Natural killer cell treated with Interleukin-12 subunit alpha and Interleukin-12 subunit beta and Interleukin-15 and Interleukin-18, amount 100 ng/mL, for 72 hours (primary cell): Measurements from ENCODE around the gene LGI4. TPM values are rescaled to one million over a fixed set of nuclear protein-coding genes. Genes with fewer than 3 reads are reported as not detected.

Experiments used
- ATAC-seq, 2 donors: fragments of 150-1000 bp; cut with Tn5 transposase in 1 of 2; sonication (Bioruptor Pico), chemical (Tn5 transposase) in 1 of 2; 2 replicates each; pipeline ENCODE4 v1.10.0; 2021
- DNase-seq: peaks from one replicate; pipeline ENCODE4 v3.0.0; 2022; ENCODE audit warnings: low spot score
- H3K27ac Mint-ChIP-seq, 2 donors: 1 replicate in 1 of 2; 2 replicates in 1 of 2; pipeline ENCODE4 v1.8.0; 2022; ENCODE audit warnings: mixed read lengths in 2 of 2, mild to moderate bottlenecking in 1 of 2, moderate library complexity in 1 of 2
- H3K27me3 Mint-ChIP-seq, 2 donors: 1 replicate in 1 of 2; 2 replicates in 1 of 2; pipeline ENCODE4 v1.8.0; 2022; ENCODE audit warnings: mixed read lengths in 2 of 2
- H3K36me3 Mint-ChIP-seq: one replicate; pipeline ENCODE4 v1.8.0; 2022; ENCODE audit warnings: mixed read lengths
- H3K4me1 Mint-ChIP-seq, 2 donors: 1 replicate in 1 of 2; 2 replicates in 1 of 2; pipeline ENCODE4 v1.8.0; 2022; ENCODE audit warnings: low read depth in 2 of 2, mixed read lengths in 2 of 2, mild to moderate bottlenecking in 1 of 2
- H3K4me3 Mint-ChIP-seq: one replicate; pipeline ENCODE4 v1.8.0; 2022; ENCODE audit warnings: mixed read lengths
- H3K9me3 Mint-ChIP-seq: 2 replicates; pipeline ENCODE4 v1.8.0; 2022; ENCODE audit warnings: mixed read lengths
- total RNA-seq, 2 donors: library from RNA; stranded (reverse); gene quantifications; one replicate each; pipeline ENCODE4 v1.2.3, GENCODE V29; 2022

Gene LGI4
- total RNA-seq, 2 donors from 2014 or later = not detected

- DNase-seq (peak; percentile 77), ATAC-seq (peak; percentile 24 to 28)
- H3K36me3 Mint-ChIP-seq = no peaks in the 10 kb centered on the region
- no peaks in the 10 kb centered on the region for H3K9me3 Mint-ChIP-seq
- H3K27ac Mint-ChIP-seq = no peak overlapping the region
- H3K27me3 Mint-ChIP-seq = peaks cover 10 to 18% of the 10 kb centered on the region in 2 donors
- peaks cover 20 to 25% of the 10 kb centered on the region in 2 donors for H3K4me1 Mint-ChIP-seq
- peak overlapping the region; percentile 51 for H3K4me3 Mint-ChIP-seq
Observed at GRCh38 chr19:35142606-35143230, 7.9 kb upstream of the LGI4 start.

DNA sequence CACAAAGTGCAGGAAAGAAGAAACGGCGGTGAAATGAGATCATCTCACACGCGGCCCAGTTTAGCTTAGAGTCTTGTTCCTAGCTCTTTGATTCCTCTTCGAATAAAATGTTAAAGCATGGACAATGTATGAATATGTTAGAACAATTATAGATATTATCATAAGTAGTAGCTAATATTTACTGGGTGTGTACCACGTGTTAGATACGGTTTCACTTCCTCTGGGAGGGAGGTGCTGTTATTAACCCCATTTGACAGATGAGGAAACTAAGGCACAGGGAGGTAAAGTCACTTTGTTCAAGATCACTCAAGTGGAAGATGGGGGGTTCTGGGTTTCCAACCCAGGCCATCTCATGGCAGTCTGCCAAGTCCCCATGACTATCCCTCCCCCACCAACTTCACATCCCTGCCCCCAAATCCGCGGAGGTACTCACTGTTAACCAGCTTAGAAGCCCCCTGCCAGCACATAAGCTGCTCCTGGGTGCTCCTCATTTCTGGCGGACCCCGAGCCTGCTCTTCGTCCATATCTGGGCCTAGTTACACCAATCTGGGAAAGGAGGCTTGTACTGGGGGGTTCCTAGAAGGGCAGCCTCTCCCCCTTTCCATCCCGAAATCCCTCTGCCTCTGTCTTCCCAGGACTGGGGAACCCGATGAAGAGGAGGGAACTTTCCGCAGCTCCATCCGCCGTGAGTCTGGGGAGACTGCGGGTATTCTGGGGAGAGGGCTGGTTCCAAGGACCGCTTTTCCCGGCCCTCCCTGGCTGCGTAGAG is 7.2 kb upstream of the LGI4 start:
- Mint-ChIP-seq H3K4me3 (peak overlapping the region; percentile 75), H3K4me1 (peaks cover 20 to 30% of the 10 kb centered on the region in 2 donors), H3K27me3 (peaks cover 10 to 18% of the 10 kb centered on the region in 2 donors), H3K27ac (no peak overlapping the region), H3K9me3 (no peaks in the 10 kb centered on the region), H3K36me3 (no peaks in the 10 kb centered on the region)
- no peak for ATAC-seq
- DNase-seq = no peak

- ATAC-seq (peak; percentile 94 to 97), DNase-seq (peak; percentile 92)
- peaks cover 10 to 18% of the 10 kb centered on the region in 2 donors for H3K27me3 Mint-ChIP-seq
- no peak overlapping the region for H3K27ac Mint-ChIP-seq
- no peaks in the 10 kb centered on the region for H3K36me3 Mint-ChIP-seq
- no peaks in the 10 kb centered on the region for H3K9me3 Mint-ChIP-seq
- H3K4me1 Mint-ChIP-seq = peaks cover 20 to 30% of the 10 kb centered on the region in 2 donors
- peak overlapping the region; percentile 75 for H3K4me3 Mint-ChIP-seq
Observed at GRCh38 chr19:35140962-35141836, 6.3 kb upstream of the LGI4 start.

GRCh38 chr19:35140207-35140961 is 5.5 kb upstream of the LGI4 start:
- DNase-seq (no peak), ATAC-seq (no peak)
- Mint-ChIP-seq H3K27me3 (peaks cover 10 to 18% of the 10 kb centered on the region in 2 donors), H3K4me3 (peak overlapping the region; percentile 75), H3K9me3 (no peaks in the 10 kb centered on the region), H3K36me3 (no peaks in the 10 kb centered on the region), H3K4me1 (peaks cover 20 to 30% of the 10 kb centered on the region in 2 donors), H3K27ac (no peak overlapping the region)

DNA sequence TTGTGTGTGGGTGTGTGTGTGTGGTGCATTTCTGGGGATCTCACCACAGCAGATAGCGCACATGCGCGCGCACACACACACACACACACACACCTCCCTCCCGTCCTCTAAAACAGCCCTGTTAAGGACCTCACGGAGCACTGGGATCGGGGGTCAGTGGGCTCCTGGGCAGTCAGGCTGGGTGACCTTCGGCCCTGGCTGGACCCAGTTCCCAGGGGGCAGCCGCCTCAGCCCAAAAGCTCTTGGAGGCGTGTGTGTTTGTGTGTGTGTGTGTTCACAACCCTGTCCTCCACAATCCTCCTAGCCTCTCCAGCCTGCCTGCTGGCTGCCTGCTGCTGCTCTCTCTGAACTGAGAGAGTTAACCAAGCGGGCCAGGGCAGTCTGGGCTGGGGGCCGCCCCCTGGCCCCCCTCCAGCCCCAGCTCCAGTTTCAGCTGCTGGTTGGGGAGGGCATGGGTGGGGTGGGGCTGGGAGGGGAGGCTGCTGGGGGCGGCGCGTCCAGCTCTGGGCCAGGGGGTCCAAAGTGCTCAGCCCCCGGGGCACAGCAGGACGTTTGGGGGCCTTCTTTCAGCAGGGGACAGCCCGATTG is 3.5 kb upstream of the LGI4 start, which contains the start of gene FXYD1:
FXYD1 (plus strand) TSS at position 520 of the 588 bp plus-strand sequence. CDS start 1,256 bp downstream, outside the sequence.
- no peak for ATAC-seq
- H3K36me3 Mint-ChIP-seq = no peaks in the 10 kb centered on the region
- no peak within 1 kb of the TSS for H3K27ac Mint-ChIP-seq
- DNase-seq = no peak
- H3K9me3 Mint-ChIP-seq = no peaks in the 10 kb centered on the region
- H3K4me1 Mint-ChIP-seq = peaks cover 14 to 22% of the 10 kb centered on the region in 2 donors
- H3K4me3 Mint-ChIP-seq = no peak within 1 kb of the TSS
- H3K27me3 Mint-ChIP-seq = peaks cover 6 to 10% of the 10 kb centered on the region in 2 donors

GRCh38 chr19:35136977-35137702 is 2.3 kb upstream of the LGI4 start:
- Mint-ChIP-seq H3K27me3 (peaks cover 6 to 10% of the 10 kb centered on the region in 2 donors), H3K4me3 (no peak overlapping the region), H3K27ac (no peak overlapping the region), H3K9me3 (peaks cover 6% of the 10 kb centered on the region), H3K4me1 (peaks cover 14 to 26% of the 10 kb centered on the region in 2 donors), H3K36me3 (no peaks in the 10 kb centered on the region)
- no peak for ATAC-seq
- DNase-seq = no peak

DNA sequence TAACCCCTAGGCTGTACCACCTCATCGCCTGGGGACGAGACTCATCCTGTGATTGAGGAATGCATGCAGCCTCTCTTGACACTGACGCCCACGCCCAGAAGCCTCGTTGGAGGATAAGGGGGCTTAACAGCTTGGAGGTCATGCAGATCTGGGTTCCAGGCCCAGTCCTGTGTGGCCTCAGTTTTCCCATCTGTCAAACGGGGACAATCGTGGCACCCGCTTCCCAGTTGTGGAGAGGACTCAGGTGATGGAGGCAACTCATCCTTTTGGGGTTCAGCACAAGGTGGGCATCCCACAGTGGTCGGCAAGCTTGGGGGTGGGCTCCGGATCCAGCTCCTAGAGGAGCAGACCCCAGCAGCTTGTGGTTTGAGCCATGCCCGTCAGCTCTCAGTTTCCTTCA is 1.4 kb upstream of the LGI4 start:
- Mint-ChIP-seq H3K4me1 (peaks cover 9 to 18% of the 10 kb centered on the region in 2 donors), H3K4me3 (no peak overlapping the region), H3K27me3 (peaks cover 6 to 9% of the 10 kb centered on the region in 2 donors), H3K9me3 (peaks cover 6% of the 10 kb centered on the region), H3K27ac (no peak overlapping the region), H3K36me3 (no peaks in the 10 kb centered on the region)
- ATAC-seq (no peak), DNase-seq (no peak)

GRCh38 chr19:35135389-35135909 is 590 bp upstream of the LGI4 start:
- Mint-ChIP-seq H3K4me1 (peaks cover 1 to 12% of the 10 kb centered on the region in 2 donors), H3K4me3 (no peak overlapping the region), H3K9me3 (peaks cover 6% of the 10 kb centered on the region), H3K36me3 (no peaks in the 10 kb centered on the region), H3K27me3 (peaks cover under 1 to 1% of the 10 kb centered on the region in 2 donors), H3K27ac (no peak overlapping the region)
- peak; percentile 74 to 76 for ATAC-seq
- DNase-seq = no peak

DNA sequence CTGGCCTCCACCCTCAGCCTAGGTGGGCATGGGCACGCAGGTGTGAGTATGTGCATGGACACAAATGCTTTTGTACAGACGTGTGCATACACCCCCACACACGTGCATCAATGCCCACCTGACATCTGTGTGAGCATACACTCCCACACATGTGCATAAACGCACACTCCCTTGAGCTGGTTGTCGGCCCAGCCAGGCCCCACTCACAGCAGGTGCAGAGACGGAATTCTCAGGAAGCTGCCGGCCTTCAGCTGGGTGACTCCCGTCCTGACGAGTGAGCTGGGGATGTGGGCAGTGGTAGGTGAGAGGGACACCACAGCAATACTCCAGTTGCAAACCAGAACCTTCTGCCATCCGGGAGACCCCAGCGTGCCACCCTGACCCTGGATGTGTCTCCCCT is 1.0 kb downstream of the LGI4 start:
- DNase-seq (no peak), ATAC-seq (no peak)
- H3K36me3 Mint-ChIP-seq = no peaks in the 10 kb centered on the region
- H3K27me3 Mint-ChIP-seq = no peaks in the 10 kb centered on the region
- H3K4me3 Mint-ChIP-seq = no peak overlapping the region
- H3K4me1 Mint-ChIP-seq = peaks cover 0 to 11% of the 10 kb centered on the region in 2 donors
- H3K27ac Mint-ChIP-seq = no peak overlapping the region
- peaks cover 6% of the 10 kb centered on the region for H3K9me3 Mint-ChIP-seq

DNA sequence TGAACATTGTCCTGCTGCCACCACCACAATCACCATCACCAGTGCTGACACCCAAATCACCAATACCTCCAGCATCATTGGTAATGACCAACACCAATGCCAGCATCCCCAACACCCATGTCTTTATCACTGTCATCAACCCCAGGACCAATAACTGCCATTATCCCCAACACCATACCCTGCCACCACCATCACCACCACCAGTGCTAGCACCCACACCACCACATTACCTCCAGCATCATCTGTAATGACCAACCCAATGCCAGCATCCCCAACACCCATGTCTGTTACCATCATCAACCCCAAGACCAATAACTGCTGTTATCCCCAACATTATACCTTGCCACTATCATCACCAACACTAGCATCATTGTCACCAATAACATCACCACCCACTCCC is 2.6 kb downstream of the LGI4 start:
- peaks cover 6% of the 10 kb centered on the region for H3K9me3 Mint-ChIP-seq
- no peak for DNase-seq
- H3K27me3 Mint-ChIP-seq = no peaks in the 10 kb centered on the region
- H3K27ac Mint-ChIP-seq = no peak overlapping the region
- H3K36me3 Mint-ChIP-seq = no peaks in the 10 kb centered on the region
- no peak for ATAC-seq
- H3K4me3 Mint-ChIP-seq = no peak overlapping the region
- H3K4me1 Mint-ChIP-seq = peaks cover 0 to 9% of the 10 kb centered on the region in 2 donors

DNA sequence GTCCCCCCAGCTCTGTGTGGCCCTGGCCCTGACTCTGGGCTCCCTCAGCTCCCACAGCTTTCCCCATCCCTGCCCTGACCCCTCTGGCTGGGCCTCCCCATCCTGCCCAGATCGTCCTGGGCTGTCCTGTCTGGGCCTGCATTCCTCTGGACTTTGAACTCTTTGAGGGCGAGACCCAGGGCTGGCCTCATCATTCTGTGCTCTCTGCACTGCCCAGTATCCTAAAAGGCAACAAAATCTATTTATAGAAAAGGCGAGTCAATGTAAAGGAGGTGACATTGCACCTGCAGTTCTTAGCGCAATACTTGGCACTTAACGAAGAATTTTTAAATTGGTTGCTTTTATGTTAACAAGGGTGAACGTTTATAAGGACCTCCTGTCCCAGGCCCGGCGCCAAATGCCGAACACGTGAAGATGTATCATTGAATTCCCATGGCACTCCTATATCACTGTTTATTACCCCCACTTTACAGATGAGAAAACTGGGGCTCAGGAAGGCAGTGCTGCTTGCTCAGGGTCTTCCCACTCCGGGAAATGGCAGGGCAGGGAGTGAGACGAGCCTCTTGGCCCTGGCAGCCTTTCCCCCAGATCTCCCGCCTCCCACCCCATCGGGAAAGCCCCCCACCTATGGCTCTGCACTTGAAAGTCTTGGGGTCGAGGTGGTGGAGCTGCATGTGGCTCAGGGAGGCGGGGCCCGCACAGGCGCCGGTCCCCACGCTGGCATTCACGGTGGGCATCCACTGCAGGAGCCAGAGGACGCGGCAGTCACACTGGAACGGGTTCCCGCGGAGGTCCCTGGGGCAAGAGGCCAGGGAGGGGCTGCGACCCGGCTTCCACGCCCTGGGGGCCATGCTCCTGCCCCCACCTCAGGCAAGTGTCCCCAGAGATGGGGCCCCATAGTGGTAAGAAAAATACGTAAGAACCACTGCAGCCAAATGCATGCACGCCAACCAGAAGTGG is 3.8 kb downstream of the LGI4 start:
- Mint-ChIP-seq H3K36me3 (no peaks in the 10 kb centered on the region), H3K4me1 (peaks cover 0 to 6% of the 10 kb centered on the region in 2 donors), H3K9me3 (peaks cover 6% of the 10 kb centered on the region), H3K27ac (no peak overlapping the region), H3K27me3 (no peaks in the 10 kb centered on the region), H3K4me3 (no peak overlapping the region)
- ATAC-seq (no peak), DNase-seq (no peak)
